Muscle of leg (tissue), 11 donors: ENCODE data around the gene CGNL1. TPM values are rescaled to one million over a fixed set of nuclear protein-coding genes. Genes with fewer than 3 reads are reported as not detected.

Source experiments
- DNase-seq: peaks from one replicate; pipeline ENCODE4 v3.0.0; 2013
- H3K27ac ChIP-seq: one replicate; pipeline ENCODE4 v1.5.1; 2013; ENCODE audit warnings: mild to moderate bottlenecking, low read length, control low read depth
- H3K27me3 ChIP-seq: one replicate; pipeline ENCODE4 v1.6.1; 2013; ENCODE audit warnings: low read length; ENCODE audit not compliant: control insufficient read depth, insufficient read depth
- H3K36me3 ChIP-seq: one replicate; pipeline ENCODE4 v1.6.1; 2013; ENCODE audit warnings: low read length; ENCODE audit not compliant: control insufficient read depth, insufficient read depth
- H3K4me1 ChIP-seq: one replicate; pipeline ENCODE4 v1.6.1; 2013; ENCODE audit warnings: low read length; ENCODE audit not compliant: control insufficient read depth, insufficient read depth
- H3K4me3 ChIP-seq: one replicate; pipeline ENCODE4 v1.5.1; 2013; ENCODE audit warnings: low read length, control low read depth
- H3K9me3 ChIP-seq: replicated peaks from 2 replicates; pipeline ENCODE4 v1.6.1; 2013; ENCODE audit warnings: low read depth, low read length; ENCODE audit not compliant: control insufficient read depth
- WGBS: methylation state at CpG from one replicate; pipeline ENCODE4 v1.1.5; 2013; ENCODE audit warnings: missing lambda C conversion rate; ENCODE audit not compliant: insufficient coverage; 5-methylcytosine and 5-hydroxymethylcytosine counted together
- polyA plus RNA-seq, 8 donors: library from polyadenylated mRNA; unstranded; fragments of 120-200 nt; gene quantifications; one replicate each; pipeline versions ENCODE4 v1.2.1 to v1.2.3, GENCODE V29; 2013; ENCODE audit warnings: inconsistent platforms in 1 of 8, low replicate concordance in 1 of 8; ENCODE audit not compliant: insufficient read length in 8 of 8, insufficient read depth in 1 of 8
- total RNA-seq: library from RNA; stranded (reverse); fragments of 120-200 nt; gene quantifications from one replicate; pipeline ENCODE4 v1.2.4, GENCODE V29; 2013

The CGNL1 gene
- total and polyA plus RNA-seq, 9 donors, result 6.3 to 13.7 (median 9.5) TPM

- H3K9me3 ChIP-seq, result no peaks in the 10 kb centered on the region
- no peaks in the 10 kb centered on the region for H3K27me3 ChIP-seq
- 40% methylated on average over 3 of the region's 9 CpGs for WGBS
- H3K27ac ChIP-seq, result peak overlapping the region; percentile 35
- H3K36me3 ChIP-seq, result no peaks in the 10 kb centered on the region
- no peak overlapping the region for H3K4me3 ChIP-seq
- H3K4me1 ChIP-seq, result peaks cover 23% of the 10 kb centered on the region
- DNase-seq, result peak; percentile 56
Measured at GRCh38 chr15:57510647-57511046, 134.3 kb downstream of the CGNL1 start.

GRCh38 chr15:57516327-57517029 is 140.2 kb downstream of the CGNL1 start:
- 54% methylated on average over 22 of the region's 22 CpGs for WGBS

GRCh38 chr15:57517030-57517671 is 140.8 kb downstream of the CGNL1 start:
- H3K27me3 ChIP-seq, result no peaks in the 10 kb centered on the region
- no peaks in the 10 kb centered on the region for H3K36me3 ChIP-seq
- H3K4me1 ChIP-seq, result peaks cover 7% of the 10 kb centered on the region
- no peak for DNase-seq
- H3K9me3 ChIP-seq, result no peaks in the 10 kb centered on the region
- no peak overlapping the region for H3K27ac ChIP-seq
- 74% methylated on average over 5 of the region's 6 CpGs for WGBS
- no peak overlapping the region for H3K4me3 ChIP-seq

More at GRCh38 chr15:57516327-57517029, 140.2 kb downstream of the CGNL1 start:
- Histone ChIP-seq H3K4me3 (no peak overlapping the region), H3K9me3 (no peaks in the 10 kb centered on the region), H3K4me1 (peaks cover 7% of the 10 kb centered on the region), H3K36me3 (no peaks in the 10 kb centered on the region), H3K27me3 (no peaks in the 10 kb centered on the region), H3K27ac (no peak overlapping the region)
- DNase-seq, result peak; percentile 44

GRCh38 chr15:57518779-57519405 is 142.6 kb downstream of the CGNL1 start:
- no peak for DNase-seq
- Histone ChIP-seq H3K27me3 (no peaks in the 10 kb centered on the region), H3K4me1 (peaks cover 7% of the 10 kb centered on the region), H3K4me3 (no peak overlapping the region), H3K36me3 (peaks cover 2% of the 10 kb centered on the region), H3K27ac (no peak overlapping the region), H3K9me3 (no peaks in the 10 kb centered on the region)
- 71% methylated on average over 3 of the region's 13 CpGs for WGBS

- Histone ChIP-seq H3K9me3 (no peaks in the 10 kb centered on the region), H3K27me3 (no peaks in the 10 kb centered on the region), H3K4me1 (peaks cover 7% of the 10 kb centered on the region), H3K4me3 (no peak overlapping the region), H3K27ac (no peak overlapping the region), H3K36me3 (peaks cover 2% of the 10 kb centered on the region)
- no peak for DNase-seq
- WGBS, result 100% methylated on average over 1 of the region's 4 CpGs
Measured at GRCh38 chr15:57519806-57520205, 143.5 kb downstream of the CGNL1 start.

GRCh38 chr15:57521503-57521902 is 145.2 kb downstream of the CGNL1 start:
- Histone ChIP-seq H3K27me3 (no peaks in the 10 kb centered on the region), H3K9me3 (no peaks in the 10 kb centered on the region), H3K4me1 (peaks cover 7% of the 10 kb centered on the region), H3K36me3 (peaks cover 2% of the 10 kb centered on the region), H3K27ac (no peak overlapping the region), H3K4me3 (no peak overlapping the region)
- no peak for DNase-seq
- WGBS, result 67% methylated on average over 1 of the region's 2 CpGs

GRCh38 chr15:57522148-57522547 is 145.8 kb downstream of the CGNL1 start:
- Histone ChIP-seq H3K27me3 (no peaks in the 10 kb centered on the region), H3K4me3 (no peak overlapping the region), H3K4me1 (peaks cover 4% of the 10 kb centered on the region), H3K27ac (no peak overlapping the region), H3K9me3 (no peaks in the 10 kb centered on the region), H3K36me3 (peaks cover 2% of the 10 kb centered on the region)
- DNase-seq, result no peak
- WGBS, result 86% methylated on average over 8 of the region's 9 CpGs

GRCh38 chr15:57525581-57525980 is 149.3 kb downstream of the CGNL1 start:
- no peaks in the 10 kb centered on the region for H3K9me3 ChIP-seq
- no peak overlapping the region for H3K4me3 ChIP-seq
- H3K27me3 ChIP-seq, result no peaks in the 10 kb centered on the region
- no peak for DNase-seq
- no CpG with 5 or more reads among the region's 2 CpGs for WGBS
- peaks cover 4% of the 10 kb centered on the region for H3K36me3 ChIP-seq
- H3K4me1 ChIP-seq, result peaks cover 4% of the 10 kb centered on the region
- H3K27ac ChIP-seq, result no peak overlapping the region

- Histone ChIP-seq H3K4me1 (peaks cover 4% of the 10 kb centered on the region), H3K36me3 (peaks cover 4% of the 10 kb centered on the region), H3K9me3 (no peaks in the 10 kb centered on the region), H3K4me3 (no peak overlapping the region), H3K27me3 (no peaks in the 10 kb centered on the region), H3K27ac (no peak overlapping the region)
- no peak for DNase-seq
Measured at GRCh38 chr15:57526076-57526475, 149.8 kb downstream of the CGNL1 start.

GRCh38 chr15:57526615-57527014 is 150.3 kb downstream of the CGNL1 start:
- WGBS, result no CpG with 5 or more reads among the region's 5 CpGs

More at GRCh38 chr15:57526615-57527014, 150.3 kb downstream of the CGNL1 start:
- Histone ChIP-seq H3K4me3 (no peak overlapping the region), H3K27ac (no peak overlapping the region), H3K36me3 (peaks cover 6% of the 10 kb centered on the region), H3K4me1 (peaks cover 4% of the 10 kb centered on the region), H3K27me3 (no peaks in the 10 kb centered on the region), H3K9me3 (no peaks in the 10 kb centered on the region)
- no peak for DNase-seq
